WTC11 (cell line): Measurements from ENCODE around the gene KCNA4.

Source experiments
- CREB1 ChIP-seq: sonication (generic); formaldehyde crosslinking; IDR thresholded peaks from 2 replicates; pipeline ENCODE4 v1.8.0; 2023; ENCODE audit warnings: mild to moderate bottlenecking, missing genetic modification reagents
- FOXJ3 ChIP-seq: sonication (generic); formaldehyde crosslinking; IDR thresholded peaks from 2 replicates; pipeline ENCODE4 v1.9.0; 2021; ENCODE audit warnings: missing genetic modification reagents, mild to moderate bottlenecking, borderline replicate concordance
- FOXP1 ChIP-seq: sonication (generic); formaldehyde crosslinking; IDR thresholded peaks from 2 replicates; pipeline ENCODE4 v1.8.0; 2022; ENCODE audit warnings: missing genetic modification reagents, mild to moderate bottlenecking, moderate library complexity, borderline replicate concordance
- MYBL2 ChIP-seq: sonication (generic); formaldehyde crosslinking; IDR thresholded peaks from 2 replicates; pipeline ENCODE4 v1.8.1; 2023; ENCODE audit warnings: mild to moderate bottlenecking, moderate library complexity, missing genetic modification reagents
- RELA ChIP-seq: sonication (generic); formaldehyde crosslinking; IDR thresholded peaks from 2 replicates; pipeline ENCODE4 v1.8.1; 2022; ENCODE audit warnings: missing genetic modification reagents, mild to moderate bottlenecking, borderline replicate concordance
- TF ChIP-seq, protein P1 (sequence below): sonication (generic); formaldehyde crosslinking; IDR thresholded peaks from 2 replicates; pipeline ENCODE4 v1.8.1; 2023; ENCODE audit warnings: mild to moderate bottlenecking, missing genetic modification reagents, borderline replicate concordance
- TF ChIP-seq, protein P2 (sequence below): fragments of 200-600 bp; IDR thresholded peaks from 2 replicates; pipeline ENCODE4 v1.8.0; 2022; ENCODE audit warnings: antibody characterized with exemption
- TF ChIP-seq, protein P3 (sequence below): fragments of 250-450 bp; sonication (Bioruptor Pico); IDR thresholded peaks from 2 replicates; pipeline ENCODE4 v1.9.0; 2021; ENCODE audit warnings: moderate library complexity, mild to moderate bottlenecking, inconsistent platforms, borderline replicate concordance

DNA sequence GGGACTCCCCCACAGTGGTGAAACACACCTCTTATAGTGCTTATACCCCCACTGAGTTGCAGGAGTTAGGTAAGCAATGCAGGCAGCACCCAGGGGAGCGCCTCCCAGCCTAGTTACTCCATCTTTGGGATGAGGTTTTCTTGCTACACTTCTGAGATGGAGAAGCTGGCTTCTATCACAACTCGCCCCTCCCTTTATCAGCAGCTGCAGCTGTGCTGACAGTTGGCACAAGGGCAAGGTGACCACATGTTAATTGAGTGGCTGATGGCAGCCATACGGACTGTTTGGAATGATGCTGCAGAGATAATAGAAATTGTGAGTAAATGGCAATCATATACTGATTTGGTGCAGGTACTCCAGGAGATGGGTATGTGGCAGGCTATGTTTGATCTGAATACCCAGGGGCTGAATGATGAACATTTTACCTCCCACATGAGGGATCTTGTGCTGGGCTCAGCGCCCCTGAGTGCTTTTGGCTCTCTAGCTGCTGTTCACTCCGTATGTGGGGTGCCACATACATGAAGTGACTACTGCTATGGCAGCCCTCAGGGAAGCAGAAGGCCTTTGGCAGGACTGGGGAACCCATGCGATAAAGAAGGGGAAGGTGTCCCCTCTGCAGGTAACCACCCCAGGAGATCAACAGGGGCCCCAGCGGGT, 29.2 kb upstream of the KCNA4 start:
- TF ChIP-seq, protein P1, sequence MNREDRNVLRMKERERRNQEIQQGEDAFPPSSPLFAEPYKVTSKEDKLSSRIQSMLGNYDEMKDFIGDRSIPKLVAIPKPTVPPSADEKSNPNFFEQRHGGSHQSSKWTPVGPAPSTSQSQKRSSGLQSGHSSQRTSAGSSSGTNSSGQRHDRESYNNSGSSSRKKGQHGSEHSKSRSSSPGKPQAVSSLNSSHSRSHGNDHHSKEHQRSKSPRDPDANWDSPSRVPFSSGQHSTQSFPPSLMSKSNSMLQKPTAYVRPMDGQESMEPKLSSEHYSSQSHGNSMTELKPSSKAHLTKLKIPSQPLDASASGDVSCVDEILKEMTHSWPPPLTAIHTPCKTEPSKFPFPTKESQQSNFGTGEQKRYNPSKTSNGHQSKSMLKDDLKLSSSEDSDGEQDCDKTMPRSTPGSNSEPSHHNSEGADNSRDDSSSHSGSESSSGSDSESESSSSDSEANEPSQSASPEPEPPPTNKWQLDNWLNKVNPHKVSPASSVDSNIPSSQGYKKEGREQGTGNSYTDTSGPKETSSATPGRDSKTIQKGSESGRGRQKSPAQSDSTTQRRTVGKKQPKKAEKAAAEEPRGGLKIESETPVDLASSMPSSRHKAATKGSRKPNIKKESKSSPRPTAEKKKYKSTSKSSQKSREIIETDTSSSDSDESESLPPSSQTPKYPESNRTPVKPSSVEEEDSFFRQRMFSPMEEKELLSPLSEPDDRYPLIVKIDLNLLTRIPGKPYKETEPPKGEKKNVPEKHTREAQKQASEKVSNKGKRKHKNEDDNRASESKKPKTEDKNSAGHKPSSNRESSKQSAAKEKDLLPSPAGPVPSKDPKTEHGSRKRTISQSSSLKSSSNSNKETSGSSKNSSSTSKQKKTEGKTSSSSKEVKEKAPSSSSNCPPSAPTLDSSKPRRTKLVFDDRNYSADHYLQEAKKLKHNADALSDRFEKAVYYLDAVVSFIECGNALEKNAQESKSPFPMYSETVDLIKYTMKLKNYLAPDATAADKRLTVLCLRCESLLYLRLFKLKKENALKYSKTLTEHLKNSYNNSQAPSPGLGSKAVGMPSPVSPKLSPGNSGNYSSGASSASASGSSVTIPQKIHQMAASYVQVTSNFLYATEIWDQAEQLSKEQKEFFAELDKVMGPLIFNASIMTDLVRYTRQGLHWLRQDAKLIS (CRISPR knock-in tag): no peak
- TF ChIP-seq RELA (CRISPR knock-in tag): no peak
- no peak for TF ChIP-seq FOXJ3 (CRISPR knock-in tag)
- TF ChIP-seq, protein P2, sequence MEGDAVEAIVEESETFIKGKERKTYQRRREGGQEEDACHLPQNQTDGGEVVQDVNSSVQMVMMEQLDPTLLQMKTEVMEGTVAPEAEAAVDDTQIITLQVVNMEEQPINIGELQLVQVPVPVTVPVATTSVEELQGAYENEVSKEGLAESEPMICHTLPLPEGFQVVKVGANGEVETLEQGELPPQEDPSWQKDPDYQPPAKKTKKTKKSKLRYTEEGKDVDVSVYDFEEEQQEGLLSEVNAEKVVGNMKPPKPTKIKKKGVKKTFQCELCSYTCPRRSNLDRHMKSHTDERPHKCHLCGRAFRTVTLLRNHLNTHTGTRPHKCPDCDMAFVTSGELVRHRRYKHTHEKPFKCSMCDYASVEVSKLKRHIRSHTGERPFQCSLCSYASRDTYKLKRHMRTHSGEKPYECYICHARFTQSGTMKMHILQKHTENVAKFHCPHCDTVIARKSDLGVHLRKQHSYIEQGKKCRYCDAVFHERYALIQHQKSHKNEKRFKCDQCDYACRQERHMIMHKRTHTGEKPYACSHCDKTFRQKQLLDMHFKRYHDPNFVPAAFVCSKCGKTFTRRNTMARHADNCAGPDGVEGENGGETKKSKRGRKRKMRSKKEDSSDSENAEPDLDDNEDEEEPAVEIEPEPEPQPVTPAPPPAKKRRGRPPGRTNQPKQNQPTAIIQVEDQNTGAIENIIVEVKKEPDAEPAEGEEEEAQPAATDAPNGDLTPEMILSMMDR: no peak
- no peak for TF ChIP-seq FOXP1 (CRISPR knock-in tag)
- TF ChIP-seq, protein P3, sequence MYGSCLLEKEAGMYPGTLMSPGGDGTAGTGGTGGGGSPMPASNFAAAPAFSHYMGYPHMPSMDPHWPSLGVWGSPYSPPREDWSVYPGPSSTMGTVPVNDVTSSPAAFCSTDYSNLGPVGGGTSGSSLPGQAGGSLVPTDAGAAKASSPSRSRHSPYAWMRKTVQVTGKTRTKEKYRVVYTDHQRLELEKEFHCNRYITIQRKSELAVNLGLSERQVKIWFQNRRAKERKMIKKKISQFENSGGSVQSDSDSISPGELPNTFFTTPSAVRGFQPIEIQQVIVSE (CRISPR knock-in tag): no peak
- no peak for TF ChIP-seq MYBL2 (CRISPR knock-in tag)
- TF ChIP-seq CREB1: no peak
